Neural crest cell (in vitro differentiated cells): Measurements from ENCODE around the gene RECQL5. TPM values are rescaled to one million over a fixed set of nuclear protein-coding genes. Genes with fewer than 3 reads are reported as not detected.

Source experiments
- DNase-seq: peaks from one replicate; pipeline ENCODE4 v3.0.0; 2021; ENCODE audit warnings: low read depth, mixed read lengths, low spot score
- H3K27ac Mint-ChIP-seq: one replicate; pipeline ENCODE4 v1.8.0; 2021; ENCODE audit warnings: mild to moderate bottlenecking, mixed read lengths; ENCODE audit not compliant: unreplicated experiment
- H3K27me3 Mint-ChIP-seq: 2 replicates; pipeline ENCODE4 v1.8.0; 2021; ENCODE audit warnings: low read depth, mild to moderate bottlenecking, mixed read lengths
- H3K36me3 Mint-ChIP-seq: 2 replicates; pipeline ENCODE4 v1.8.0; 2021; ENCODE audit warnings: low read depth, mild to moderate bottlenecking, mixed read lengths
- H3K4me1 Mint-ChIP-seq: 2 replicates; pipeline ENCODE4 v1.8.0; 2021; ENCODE audit warnings: mixed read lengths
- H3K4me3 Mint-ChIP-seq: one replicate; pipeline ENCODE4 v1.8.0; 2021; ENCODE audit warnings: mild to moderate bottlenecking, mixed read lengths
- H3K9me3 Mint-ChIP-seq: 2 replicates; pipeline ENCODE4 v1.8.0; 2021; ENCODE audit warnings: mixed read lengths
- CTCF ChIP-seq: fragments of 200-600 bp; sonication (generic); conservative IDR thresholded peaks from 2 replicates; pipeline ENCODE4 v1.5.0; 2021; ENCODE audit warnings: antibody characterized with exemption, mild to moderate bottlenecking
- total RNA-seq: library from RNA; stranded (reverse); gene quantifications from 2 replicates; pipeline ENCODE4 v1.2.1, GENCODE V29; 2021

RECQL5 gene
- total RNA-seq, 1 donor from 2014 or later: 47.3 TPM

GRCh38 chr17:75684924-75685323, 18.0 kb upstream of the RECQL5 start:
- Mint-ChIP-seq H3K4me1 (peaks cover 32% of the 10 kb centered on the region), H3K4me3 (no peak overlapping the region), H3K27ac (peak overlapping the region; percentile 43), H3K27me3 (no peaks in the 10 kb centered on the region), H3K9me3 (no peaks in the 10 kb centered on the region), H3K36me3 (no peaks in the 10 kb centered on the region)
- no peak for DNase-seq
- no peak for TF ChIP-seq CTCF

GRCh38 chr17:75684249-75684648, 17.3 kb upstream of the RECQL5 start:
- Mint-ChIP-seq H3K27me3 (no peaks in the 10 kb centered on the region), H3K9me3 (no peaks in the 10 kb centered on the region), H3K27ac (peak overlapping the region; percentile 43), H3K4me3 (no peak overlapping the region), H3K36me3 (no peaks in the 10 kb centered on the region), H3K4me1 (peaks cover 26% of the 10 kb centered on the region)
- no peak for DNase-seq
- no peak for TF ChIP-seq CTCF

- no peak for DNase-seq
- peak overlapping the region; percentile 13 for H3K4me3 Mint-ChIP-seq
- no peaks in the 10 kb centered on the region for H3K36me3 Mint-ChIP-seq
- H3K4me1 Mint-ChIP-seq: peaks cover 21% of the 10 kb centered on the region
- H3K27me3 Mint-ChIP-seq: no peaks in the 10 kb centered on the region
- H3K9me3 Mint-ChIP-seq: no peaks in the 10 kb centered on the region
- peak overlapping the region; percentile 86 for H3K27ac Mint-ChIP-seq
- TF ChIP-seq CTCF: no peak
Measured at GRCh38 chr17:75683583-75683982, 16.6 kb upstream of the RECQL5 start.

GRCh38 chr17:75681289-75681688, 14.3 kb upstream of the RECQL5 start:
- Mint-ChIP-seq H3K27me3 (no peaks in the 10 kb centered on the region), H3K4me3 (no peak overlapping the region), H3K36me3 (no peaks in the 10 kb centered on the region), H3K9me3 (no peaks in the 10 kb centered on the region), H3K27ac (no peak overlapping the region), H3K4me1 (peaks cover 9% of the 10 kb centered on the region)
- TF ChIP-seq CTCF: no peak
- no peak for DNase-seq

GRCh38 chr17:75680431-75680830, 13.5 kb upstream of the RECQL5 start:
- H3K4me3 Mint-ChIP-seq: no peak overlapping the region
- no peaks in the 10 kb centered on the region for H3K36me3 Mint-ChIP-seq
- no peak for DNase-seq
- no peak for TF ChIP-seq CTCF
- H3K4me1 Mint-ChIP-seq: peaks cover 9% of the 10 kb centered on the region
- H3K9me3 Mint-ChIP-seq: no peaks in the 10 kb centered on the region
- no peaks in the 10 kb centered on the region for H3K27me3 Mint-ChIP-seq
- H3K27ac Mint-ChIP-seq: no peak overlapping the region

GRCh38 chr17:75679706-75680211, 12.8 kb upstream of the RECQL5 start:
- no peak for DNase-seq
- Mint-ChIP-seq H3K36me3 (no peaks in the 10 kb centered on the region), H3K27ac (no peak overlapping the region), H3K4me1 (peaks cover 7% of the 10 kb centered on the region), H3K27me3 (no peaks in the 10 kb centered on the region), H3K4me3 (no peak overlapping the region), H3K9me3 (no peaks in the 10 kb centered on the region)
- TF ChIP-seq CTCF: no peak
